Left renal pelvis (tissue), 4 donors: Measurements from ENCODE around the gene RBBP8. TPM values are rescaled to one million over a fixed set of nuclear protein-coding genes. Genes with fewer than 3 reads are reported as not detected.

Experiments
- DNase-seq, 4 donors: peaks; one replicate each; pipeline ENCODE4 v3.0.0-alpha.2; 2013; ENCODE audit warnings: low read depth in 4 of 4, low spot score in 3 of 4
- polyA plus RNA-seq, 4 donors: library from polyadenylated mRNA; unstranded; fragments of 120-200 nt; gene quantifications; one replicate each; pipeline ENCODE4 v1.2.1, GENCODE V29; 2013; ENCODE audit not compliant: insufficient read length in 4 of 4

The RBBP8 gene
- polyA plus RNA-seq, 4 donors: 18.1 to 69.6 (median 52.5) TPM

GRCh38 chr18:22987547-22988189, 54.5 kb downstream of the RBBP8 start:
- no peak for DNase-seq

DNA sequence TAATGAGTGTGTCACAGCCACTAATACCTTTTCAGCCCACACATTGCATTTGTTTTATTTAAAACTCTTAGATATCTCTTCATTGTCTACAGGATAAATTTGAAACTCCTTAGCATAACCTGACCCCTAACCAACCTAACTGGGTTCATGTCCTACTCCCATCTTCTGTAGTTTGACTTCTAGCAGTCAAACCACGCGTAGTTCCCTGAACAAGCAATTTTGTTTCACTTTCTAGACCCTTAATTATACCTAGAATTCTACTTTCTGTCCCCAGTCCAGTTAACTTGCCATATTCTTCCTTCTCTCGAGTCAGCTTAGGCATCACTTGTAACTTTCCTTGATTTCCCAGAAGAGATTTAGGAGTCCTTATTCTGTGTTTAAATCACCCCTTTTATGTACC, 55.1 kb downstream of the RBBP8 start:
- DNase-seq: no peak

GRCh38 chr18:22998344-22998743, 65.2 kb downstream of the RBBP8 start:
- no peak for DNase-seq

DNA sequence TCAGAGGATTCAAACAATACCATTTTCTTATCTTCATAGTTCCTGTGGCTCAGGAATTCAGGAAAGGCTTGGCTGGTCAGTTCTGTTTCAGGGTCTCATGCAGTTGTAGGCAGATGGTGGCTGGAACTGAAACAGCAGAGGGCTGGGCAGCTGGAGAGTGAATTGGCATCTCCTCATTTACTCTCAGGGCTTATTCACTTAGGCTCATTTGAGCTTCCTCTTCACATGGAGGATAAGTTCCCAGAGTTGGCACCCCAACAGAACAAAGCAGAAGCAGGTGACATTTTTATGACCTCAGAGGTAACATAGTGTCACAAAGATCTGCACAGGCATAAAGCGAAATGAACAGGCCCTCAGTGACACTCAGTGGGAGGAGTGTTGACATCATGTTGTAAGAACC, 66.1 kb downstream of the RBBP8 start:
- DNase-seq: no peak

- no peak for DNase-seq
Measured at GRCh38 chr18:22999647-23000046, 66.5 kb downstream of the RBBP8 start.

DNA sequence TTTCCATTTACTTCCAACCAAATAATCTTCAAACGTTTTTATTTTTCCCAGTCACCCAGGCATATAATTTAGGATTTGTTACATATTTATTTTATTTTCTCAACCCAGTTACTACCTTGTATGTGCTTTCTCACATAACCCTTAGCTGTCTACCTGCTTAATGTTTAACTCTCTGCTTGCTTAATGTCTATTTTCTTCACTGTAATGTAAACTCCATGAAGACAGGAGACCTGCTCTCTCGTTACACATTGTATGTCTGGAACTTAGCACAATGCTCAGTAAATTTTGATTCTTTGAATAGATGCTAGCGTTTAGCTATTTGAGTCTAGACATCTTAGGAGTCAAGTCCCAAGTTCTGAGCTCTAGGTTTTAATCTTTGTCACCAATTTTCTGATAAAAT, 70.2 kb downstream of the RBBP8 start:
- no peak for DNase-seq

GRCh38 chr18:23012249-23012648, 79.1 kb downstream of the RBBP8 start:
- no peak for DNase-seq

GRCh38 chr18:23020555-23021294, 87.6 kb downstream of the RBBP8 start:
- no peak for DNase-seq

DNA sequence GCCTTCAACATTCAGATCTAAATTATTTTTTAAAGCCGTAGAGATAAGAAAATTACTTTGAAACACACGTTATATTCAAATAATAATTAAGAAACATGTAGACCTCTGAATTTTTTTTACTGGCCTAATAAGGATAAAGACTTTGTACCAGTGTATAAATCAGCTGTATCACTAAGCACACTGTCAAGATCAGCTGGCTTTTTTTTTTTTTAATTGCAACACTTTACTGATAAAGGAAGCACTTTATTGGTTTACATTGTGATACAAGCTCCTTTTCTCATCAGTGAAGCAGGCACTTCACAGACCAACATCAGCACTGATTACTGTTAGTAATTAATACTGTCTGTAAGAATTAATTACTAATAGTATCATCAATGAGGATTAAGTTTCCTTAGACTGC, 88.5 kb downstream of the RBBP8 start:
- no peak for DNase-seq

GRCh38 chr18:23032030-23032582, 99.0 kb downstream of the RBBP8 start:
- no peak for DNase-seq

DNA sequence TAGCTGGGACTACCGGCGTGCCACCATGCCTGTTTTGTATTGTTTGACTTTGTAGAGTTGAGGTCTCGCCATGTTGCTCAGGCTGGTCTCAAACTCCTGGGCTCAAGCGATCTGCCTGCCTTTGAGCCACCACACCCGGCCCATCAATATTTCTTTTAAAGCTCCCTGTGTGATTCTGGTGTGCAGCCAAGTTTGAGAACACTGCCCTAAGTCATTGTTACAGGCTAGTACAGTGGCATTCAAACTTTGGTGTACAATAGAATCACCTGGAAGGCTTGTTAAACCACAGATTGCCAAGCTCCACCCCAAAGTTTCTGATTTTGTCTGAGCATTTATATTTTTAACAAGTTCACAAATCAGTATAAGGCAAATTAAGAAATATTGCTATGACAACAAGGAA, 99.9 kb downstream of the RBBP8 start:
- DNase-seq: no peak

DNA sequence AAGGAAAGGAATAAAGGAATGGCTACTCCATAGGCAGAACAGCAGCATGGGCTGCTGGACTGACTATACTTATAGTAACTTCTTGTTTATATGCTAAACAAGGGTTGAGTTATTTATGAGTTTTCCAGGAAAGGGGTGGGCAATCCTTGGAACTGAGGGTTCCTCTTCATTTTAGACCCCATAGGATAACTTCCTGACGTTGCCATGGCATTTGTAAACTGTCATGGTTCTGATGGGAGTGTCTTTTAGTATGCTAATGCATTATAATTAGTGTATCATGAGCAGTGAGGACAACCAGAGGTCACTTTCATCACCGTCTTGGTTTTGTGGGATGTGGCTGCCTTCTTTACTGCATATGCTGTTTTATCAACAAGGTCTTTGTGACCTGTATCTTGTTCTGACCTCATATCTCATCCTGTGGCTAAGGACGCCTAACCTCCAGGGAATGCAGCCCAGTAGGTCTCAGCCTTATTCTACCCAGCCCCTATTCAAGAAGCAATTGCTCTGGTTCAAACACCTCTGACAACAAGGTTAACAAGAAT, 103.6 kb downstream of the RBBP8 start:
- DNase-seq: no peak

- no peak for DNase-seq
Measured at GRCh38 chr18:23037646-23038045, 104.5 kb downstream of the RBBP8 start.

DNA sequence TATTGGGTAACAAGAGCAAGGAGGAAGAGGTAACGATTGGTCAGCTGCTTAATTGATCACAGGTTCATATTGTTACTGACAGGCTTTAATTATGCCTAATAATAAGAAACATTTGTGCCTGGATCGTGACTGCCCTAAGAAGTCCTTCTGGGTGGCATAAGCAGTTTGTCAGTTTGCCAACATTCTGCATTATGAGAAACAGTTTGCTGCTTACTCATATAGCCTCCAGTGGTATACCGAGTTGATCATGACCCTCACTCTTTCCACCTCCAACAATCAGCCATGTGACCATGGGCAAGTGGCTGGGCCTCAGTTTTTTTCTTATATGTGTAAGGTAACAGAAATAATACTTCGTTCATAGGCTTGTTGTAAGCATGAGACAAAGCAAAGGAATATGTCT, 105.6 kb downstream of the RBBP8 start:
- no peak for DNase-seq

DNA sequence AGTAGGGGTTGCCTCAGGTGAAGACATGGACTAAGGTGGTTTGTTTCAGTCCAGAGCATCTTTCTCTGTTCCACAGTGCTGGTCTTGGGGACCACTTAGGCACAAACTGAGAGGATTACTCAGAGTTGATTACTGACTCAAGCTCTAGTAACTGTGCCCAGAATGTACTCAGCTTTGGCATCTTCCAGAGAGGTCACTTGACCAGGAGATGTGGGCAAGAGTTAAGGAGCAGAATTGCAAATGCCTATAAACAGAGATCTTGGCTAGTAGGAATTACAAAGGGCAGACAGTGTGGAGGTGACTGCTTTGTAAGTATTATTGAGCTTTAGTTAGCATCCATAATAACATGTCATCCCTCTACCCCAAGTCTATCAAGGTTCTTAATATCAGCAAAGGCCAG, 109.0 kb downstream of the RBBP8 start:
- DNase-seq: no peak

DNA sequence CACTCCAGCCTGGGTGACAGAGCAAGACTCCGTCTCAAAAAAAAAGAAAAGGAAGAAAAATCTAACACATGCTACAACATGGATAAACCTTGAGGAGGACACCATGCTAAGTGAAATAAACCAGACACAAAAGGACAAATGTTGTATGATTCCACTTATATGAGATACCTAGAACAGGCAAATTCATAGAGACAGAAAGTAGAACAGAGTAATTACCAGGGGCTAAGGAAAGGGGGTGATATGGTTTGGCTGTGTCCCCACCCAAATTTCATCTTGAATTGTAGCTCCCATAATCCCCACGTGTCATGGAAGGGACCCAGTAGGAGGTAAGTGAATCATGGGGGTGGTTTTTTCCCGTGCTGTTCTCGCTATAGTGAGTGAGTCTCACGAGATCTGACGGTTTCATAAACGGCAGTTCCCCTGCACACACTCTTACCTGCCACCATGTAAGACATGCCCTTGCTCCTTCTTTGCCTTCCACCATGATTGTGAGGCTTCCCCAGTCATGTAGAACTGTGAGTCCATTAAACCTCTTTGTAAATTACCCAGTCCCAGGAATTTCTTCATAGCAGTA, 110.8 kb downstream of the RBBP8 start:
- DNase-seq: no peak

DNA sequence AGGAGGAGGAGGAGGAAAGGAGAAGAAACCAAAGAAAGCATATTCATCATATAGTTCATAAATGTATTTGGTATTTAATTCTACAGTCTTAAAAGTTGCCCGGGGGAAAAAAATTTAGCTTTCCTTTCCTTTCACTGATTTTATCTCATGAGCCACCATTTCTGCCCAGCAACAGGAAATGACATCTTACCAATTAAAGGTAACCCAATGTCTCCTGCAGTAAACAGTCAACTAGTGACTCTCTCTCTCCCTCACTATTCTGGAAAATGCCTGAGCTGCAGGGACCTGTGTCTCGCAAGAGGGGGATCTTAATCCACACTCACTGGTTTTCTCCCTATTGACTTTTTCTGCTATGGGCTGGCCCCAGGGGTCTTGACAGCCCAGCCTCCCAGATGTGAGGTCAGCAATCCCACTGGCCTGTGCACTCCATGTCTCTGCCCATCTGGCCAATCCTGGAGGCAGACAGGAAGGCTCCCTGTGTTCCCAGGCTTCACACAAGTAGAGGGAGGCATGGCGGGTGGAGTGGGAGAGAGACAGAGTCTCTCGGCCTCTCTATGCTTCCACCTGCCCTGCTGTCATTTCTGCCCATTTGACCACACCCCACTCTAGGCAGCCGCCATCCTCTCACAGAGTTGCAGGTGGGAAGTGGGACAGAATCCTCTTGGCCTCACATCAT, 116.7 kb downstream of the RBBP8 start:
- DNase-seq: no peak

DNA sequence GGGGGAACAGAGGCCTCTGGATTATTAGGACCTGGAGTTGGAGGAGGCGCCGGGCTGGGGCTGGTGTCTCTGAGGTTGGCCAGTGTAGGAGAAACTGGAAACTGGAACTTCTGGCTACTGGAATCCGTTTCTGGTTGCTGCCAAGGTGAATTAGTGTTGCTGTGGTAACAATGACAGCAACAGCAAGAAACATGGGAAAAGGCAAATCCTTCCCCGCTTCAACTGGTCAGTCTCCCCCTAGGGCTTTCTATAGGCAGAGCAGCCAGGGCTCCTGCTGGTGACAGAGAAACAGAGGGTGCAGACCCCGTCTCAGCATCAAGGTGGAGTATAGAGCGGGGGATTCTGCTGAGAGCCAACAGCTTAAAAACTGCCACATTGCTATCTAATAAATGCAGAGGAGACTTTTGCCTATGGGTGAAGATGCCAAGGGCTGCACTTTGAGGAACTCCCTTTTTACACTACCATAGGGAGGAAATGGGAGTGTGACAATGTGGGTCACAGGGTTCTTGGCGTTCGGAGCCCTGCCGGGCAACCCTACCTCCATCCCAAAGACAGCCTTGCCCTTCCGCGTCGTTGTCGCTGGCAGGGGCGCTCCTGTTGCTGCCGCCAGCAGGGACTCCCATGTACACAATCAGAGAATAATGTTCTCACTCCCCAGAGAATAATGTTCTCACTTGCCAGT, 120.8 kb downstream of the RBBP8 start:
- peak in 2 of 4 donors; percentile 32 to 44 for DNase-seq

- no peak for DNase-seq
Measured at GRCh38 chr18:23054553-23054952, 121.4 kb downstream of the RBBP8 start.

DNA sequence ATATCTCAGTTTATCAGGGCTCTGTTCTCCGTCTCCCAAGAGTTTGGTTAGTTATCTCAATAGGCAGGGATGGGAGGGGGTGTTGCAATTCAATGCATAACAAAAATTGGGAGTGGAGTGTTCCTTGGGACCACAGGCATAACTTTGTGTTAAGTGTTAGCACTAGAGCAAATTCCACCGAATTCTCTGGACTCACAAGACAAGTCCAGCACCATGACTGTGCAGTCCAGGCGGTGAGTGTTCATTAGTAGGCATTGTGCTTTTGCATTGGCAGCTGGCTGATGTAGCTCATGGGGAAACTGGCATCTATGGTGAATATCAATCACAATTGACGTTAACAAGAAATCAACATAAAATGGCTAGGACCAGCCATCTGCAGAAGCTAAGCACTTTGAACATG, 123.2 kb downstream of the RBBP8 start:
- no peak for DNase-seq
